Activated CD4-positive, alpha-beta T cell treated with anti-CD3 and anti-CD28 coated beads, Interleukin-2, amount 10 ng/mL, durations not matched to agents 7 days and 5 days (primary cell): Measurements from ENCODE around the gene CDH13. TPM values are rescaled to one million over a fixed set of nuclear protein-coding genes. Genes with fewer than 3 reads are reported as not detected.

Experiments used
- CTCF ChIA-PET: fragments of 350-600 bp; sonication (Branson Sonifier 250); formaldehyde crosslinking; loops from one replicate; lab custom pipeline; 2021; ENCODE audit warnings: antibody characterized with exemption; lab: Charles Lee
- POLR2A ChIA-PET: fragments of 350-600 bp; sonication (Branson Sonifier 250); formaldehyde crosslinking; loops from one replicate; lab custom pipeline; 2021; ENCODE audit warnings: antibody characterized with exemption; lab: Charles Lee
- DNase-seq: peaks from one replicate; pipeline ENCODE4 v3.0.0-alpha.2; 2020
- H3K27ac Mint-ChIP-seq: one replicate; pipeline ENCODE4 v1.8.0; 2021; ENCODE audit warnings: mild to moderate bottlenecking, moderate library complexity, mixed read lengths
- H3K27me3 Mint-ChIP-seq: one replicate; pipeline ENCODE4 v1.8.0; 2021; ENCODE audit warnings: mixed read lengths
- H3K36me3 Mint-ChIP-seq: one replicate; pipeline ENCODE4 v1.8.0; 2021; ENCODE audit warnings: low read depth, mixed read lengths
- H3K4me1 Mint-ChIP-seq: one replicate; pipeline ENCODE4 v1.8.0; 2021; ENCODE audit warnings: mixed read lengths
- H3K4me3 Mint-ChIP-seq: one replicate; pipeline ENCODE4 v1.8.0; 2021; ENCODE audit warnings: mild to moderate bottlenecking, moderate library complexity, mixed read lengths
- H3K9me3 Mint-ChIP-seq: one replicate; pipeline ENCODE4 v1.8.0; 2021; ENCODE audit warnings: mixed read lengths
- total RNA-seq, 2 experiments: library from RNA; stranded (reverse); gene quantifications; one replicate each; pipeline ENCODE4 v1.2.3, GENCODE V29; 2021

Gene CDH13
- total RNA-seq, 2 experiments from 2014 or later = not detected

GRCh38 chr16:83515395-83515794 is 888.6 kb downstream of the CDH13 start:
- ChIA-PET CTCF (no interaction called here), POLR2A (no interaction called here)
- no peaks in the 10 kb centered on the region for H3K27me3 Mint-ChIP-seq
- H3K27ac Mint-ChIP-seq = no peak overlapping the region
- no peaks in the 10 kb centered on the region for H3K36me3 Mint-ChIP-seq
- H3K9me3 Mint-ChIP-seq = peaks cover 8% of the 10 kb centered on the region
- no peaks in the 10 kb centered on the region for H3K4me1 Mint-ChIP-seq
- H3K4me3 Mint-ChIP-seq = no peak overlapping the region
- DNase-seq = no peak

GRCh38 chr16:83516931-83517330 is 890.2 kb downstream of the CDH13 start:
- ChIA-PET CTCF (no interaction called here), POLR2A (no interaction called here)
- Mint-ChIP-seq H3K9me3 (peaks cover 5% of the 10 kb centered on the region), H3K27me3 (no peaks in the 10 kb centered on the region), H3K27ac (no peak overlapping the region), H3K36me3 (no peaks in the 10 kb centered on the region), H3K4me3 (no peak overlapping the region), H3K4me1 (no peaks in the 10 kb centered on the region)
- no peak for DNase-seq

GRCh38 chr16:83517398-83517797 is 890.6 kb downstream of the CDH13 start:
- H3K27me3 Mint-ChIP-seq = no peaks in the 10 kb centered on the region
- no peaks in the 10 kb centered on the region for H3K36me3 Mint-ChIP-seq
- H3K9me3 Mint-ChIP-seq = peaks cover 5% of the 10 kb centered on the region
- CTCF ChIA-PET = no interaction called here
- POLR2A ChIA-PET = no interaction called here
- no peak overlapping the region for H3K4me3 Mint-ChIP-seq
- no peak overlapping the region for H3K27ac Mint-ChIP-seq
- H3K4me1 Mint-ChIP-seq = no peaks in the 10 kb centered on the region
- no peak for DNase-seq

DNA sequence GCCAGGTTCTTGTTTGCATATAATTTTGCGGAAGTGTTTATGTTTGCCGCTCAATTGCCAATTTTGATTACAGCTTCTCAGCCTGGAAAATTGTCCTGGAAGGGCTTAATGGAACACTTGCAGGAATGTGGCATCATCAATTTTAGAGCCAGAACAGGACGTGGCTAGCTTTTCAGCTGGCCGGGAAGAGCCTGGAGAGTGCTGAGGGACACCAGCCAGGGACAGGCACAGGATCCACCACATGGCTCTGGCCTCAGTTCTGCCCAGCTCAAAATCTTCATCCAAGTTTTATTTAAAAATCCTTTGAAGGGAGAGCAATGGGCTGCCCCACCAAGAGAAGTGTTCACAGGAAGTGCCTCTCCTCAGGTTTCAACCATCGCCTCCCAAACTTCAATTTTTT is 893.8 kb downstream of the CDH13 start:
- Mint-ChIP-seq H3K4me3 (no peak overlapping the region), H3K9me3 (peaks cover 5% of the 10 kb centered on the region), H3K27me3 (no peaks in the 10 kb centered on the region), H3K36me3 (no peaks in the 10 kb centered on the region), H3K27ac (no peak overlapping the region), H3K4me1 (no peaks in the 10 kb centered on the region)
- DNase-seq = no peak
- ChIA-PET CTCF (no interaction called here), POLR2A (no interaction called here)

- H3K4me3 Mint-ChIP-seq = no peak overlapping the region
- H3K27me3 Mint-ChIP-seq = no peaks in the 10 kb centered on the region
- POLR2A ChIA-PET = no interaction called here
- H3K9me3 Mint-ChIP-seq = no peaks in the 10 kb centered on the region
- no peak for DNase-seq
- H3K36me3 Mint-ChIP-seq = no peaks in the 10 kb centered on the region
- CTCF ChIA-PET = no interaction called here
- no peaks in the 10 kb centered on the region for H3K4me1 Mint-ChIP-seq
- no peak overlapping the region for H3K27ac Mint-ChIP-seq
These were observed 903.5 kb downstream of the CDH13 start for GRCh38 chr16:83530293-83530692.

DNA sequence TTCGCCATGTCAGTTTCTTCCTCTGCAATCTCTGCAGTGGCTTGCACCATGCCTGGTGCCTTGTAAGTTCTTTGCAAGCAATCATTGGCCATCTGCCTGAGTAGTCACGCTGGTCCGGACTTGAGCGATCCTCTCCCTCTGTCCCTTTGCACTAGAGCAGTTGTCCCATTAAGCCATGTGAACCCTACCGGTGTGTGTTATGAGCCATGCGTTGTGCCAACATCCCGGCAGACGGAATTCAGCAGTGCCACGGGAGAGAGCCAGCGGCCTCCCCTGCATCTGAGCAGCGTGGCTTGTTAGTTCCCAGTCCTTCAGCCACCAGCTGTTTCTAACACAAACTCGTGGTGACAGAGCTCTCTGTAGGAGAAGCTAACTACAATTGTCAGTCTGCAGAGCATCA is 905.9 kb downstream of the CDH13 start:
- Mint-ChIP-seq H3K4me3 (no peak overlapping the region), H3K27me3 (no peaks in the 10 kb centered on the region), H3K27ac (no peak overlapping the region), H3K9me3 (no peaks in the 10 kb centered on the region), H3K4me1 (no peaks in the 10 kb centered on the region), H3K36me3 (no peaks in the 10 kb centered on the region)
- no peak for DNase-seq
- ChIA-PET CTCF (no interaction called here), POLR2A (no interaction called here)

- DNase-seq = no peak
- Mint-ChIP-seq H3K9me3 (no peaks in the 10 kb centered on the region), H3K27ac (no peak overlapping the region), H3K4me3 (no peak overlapping the region), H3K27me3 (no peaks in the 10 kb centered on the region), H3K36me3 (no peaks in the 10 kb centered on the region), H3K4me1 (no peaks in the 10 kb centered on the region)
- ChIA-PET POLR2A (no interaction called here), CTCF (no interaction called here)
These were observed 906.4 kb downstream of the CDH13 start for GRCh38 chr16:83533193-83533592.

- ChIA-PET POLR2A (no interaction called here), CTCF (no interaction called here)
- Mint-ChIP-seq H3K4me3 (no peak overlapping the region), H3K27ac (no peak overlapping the region), H3K9me3 (no peaks in the 10 kb centered on the region), H3K27me3 (no peaks in the 10 kb centered on the region), H3K4me1 (no peaks in the 10 kb centered on the region), H3K36me3 (no peaks in the 10 kb centered on the region)
- DNase-seq = no peak
These were observed 911.9 kb downstream of the CDH13 start for GRCh38 chr16:83538707-83539106.

DNA sequence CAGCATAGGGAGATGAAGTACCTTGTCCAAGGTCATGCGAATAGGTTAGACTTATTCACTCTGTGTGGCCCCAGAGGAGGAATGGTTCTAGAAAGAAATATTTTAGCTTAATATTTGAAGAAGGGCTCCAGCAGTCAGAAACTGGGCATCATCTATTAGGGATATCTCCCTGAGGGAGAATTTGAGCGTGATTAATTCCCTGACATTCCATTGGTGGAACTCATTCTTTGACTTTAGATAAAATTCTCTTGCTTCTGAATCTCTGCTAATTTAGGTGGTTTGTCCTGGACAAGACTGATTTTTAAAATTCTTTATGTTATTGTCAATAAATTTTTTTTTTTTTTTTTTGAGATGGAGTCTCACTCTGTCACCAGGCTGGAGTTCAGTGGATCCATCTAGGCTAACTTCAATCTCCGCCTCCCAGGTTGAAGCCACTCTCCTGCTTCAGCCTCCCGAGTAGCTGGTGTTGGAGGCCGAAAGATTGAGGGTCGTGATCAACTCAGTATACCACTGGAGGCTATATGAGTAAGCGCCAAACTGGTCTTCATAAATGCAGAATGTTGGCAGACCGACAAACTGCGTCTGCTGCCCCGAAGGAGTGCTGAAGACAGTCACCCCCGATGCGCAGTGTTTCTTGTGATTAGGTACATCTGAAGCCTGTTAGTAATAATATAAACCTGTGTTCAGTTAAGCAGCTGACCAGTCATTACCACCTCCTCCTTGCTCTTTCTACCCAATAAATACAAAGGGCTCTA is 913.1 kb downstream of the CDH13 start:
- DNase-seq = no peak
- no peak overlapping the region for H3K27ac Mint-ChIP-seq
- no peaks in the 10 kb centered on the region for H3K9me3 Mint-ChIP-seq
- H3K36me3 Mint-ChIP-seq = no peaks in the 10 kb centered on the region
- POLR2A ChIA-PET = no interaction called here
- H3K27me3 Mint-ChIP-seq = no peaks in the 10 kb centered on the region
- H3K4me3 Mint-ChIP-seq = no peak overlapping the region
- CTCF ChIA-PET = no interaction called here
- H3K4me1 Mint-ChIP-seq = no peaks in the 10 kb centered on the region

DNA sequence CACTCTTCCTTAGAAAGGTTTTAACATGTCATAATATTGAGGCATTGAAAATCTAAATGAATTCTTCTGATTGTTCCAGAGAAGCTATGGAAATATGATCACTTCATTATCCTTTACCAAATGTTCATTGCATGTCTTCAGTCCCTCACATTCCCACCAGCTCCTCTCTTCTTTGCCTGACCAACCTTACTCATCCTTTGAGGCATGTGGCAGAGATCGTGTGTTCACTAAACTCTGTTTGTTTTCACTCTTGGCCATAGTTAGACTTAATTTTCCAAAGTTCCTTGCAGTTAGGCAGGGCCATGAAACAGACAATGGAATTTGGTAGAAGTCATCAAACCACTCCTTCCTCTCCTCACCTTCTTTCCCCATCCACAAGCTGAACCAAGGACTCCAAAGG is 914.5 kb downstream of the CDH13 start:
- H3K27ac Mint-ChIP-seq = no peak overlapping the region
- no peak overlapping the region for H3K4me3 Mint-ChIP-seq
- peaks cover 2% of the 10 kb centered on the region for H3K9me3 Mint-ChIP-seq
- H3K27me3 Mint-ChIP-seq = no peaks in the 10 kb centered on the region
- no peaks in the 10 kb centered on the region for H3K4me1 Mint-ChIP-seq
- no peaks in the 10 kb centered on the region for H3K36me3 Mint-ChIP-seq
- no peak for DNase-seq
- ChIA-PET CTCF (interaction anchor here (0.7 kb wide), 1 partner anchor 30 kb away, joined by 3 read pairs; no protein-coding TSS in a partner anchor), POLR2A (no interaction called here)

- ChIA-PET POLR2A (no interaction called here), CTCF (no interaction called here)
- H3K27me3 Mint-ChIP-seq = no peaks in the 10 kb centered on the region
- no peak overlapping the region for H3K27ac Mint-ChIP-seq
- no peak overlapping the region for H3K4me3 Mint-ChIP-seq
- no peak for DNase-seq
- H3K36me3 Mint-ChIP-seq = no peaks in the 10 kb centered on the region
- H3K9me3 Mint-ChIP-seq = peaks cover 3% of the 10 kb centered on the region
- no peaks in the 10 kb centered on the region for H3K4me1 Mint-ChIP-seq
These were observed 915.7 kb downstream of the CDH13 start for GRCh38 chr16:83542491-83542890.

DNA sequence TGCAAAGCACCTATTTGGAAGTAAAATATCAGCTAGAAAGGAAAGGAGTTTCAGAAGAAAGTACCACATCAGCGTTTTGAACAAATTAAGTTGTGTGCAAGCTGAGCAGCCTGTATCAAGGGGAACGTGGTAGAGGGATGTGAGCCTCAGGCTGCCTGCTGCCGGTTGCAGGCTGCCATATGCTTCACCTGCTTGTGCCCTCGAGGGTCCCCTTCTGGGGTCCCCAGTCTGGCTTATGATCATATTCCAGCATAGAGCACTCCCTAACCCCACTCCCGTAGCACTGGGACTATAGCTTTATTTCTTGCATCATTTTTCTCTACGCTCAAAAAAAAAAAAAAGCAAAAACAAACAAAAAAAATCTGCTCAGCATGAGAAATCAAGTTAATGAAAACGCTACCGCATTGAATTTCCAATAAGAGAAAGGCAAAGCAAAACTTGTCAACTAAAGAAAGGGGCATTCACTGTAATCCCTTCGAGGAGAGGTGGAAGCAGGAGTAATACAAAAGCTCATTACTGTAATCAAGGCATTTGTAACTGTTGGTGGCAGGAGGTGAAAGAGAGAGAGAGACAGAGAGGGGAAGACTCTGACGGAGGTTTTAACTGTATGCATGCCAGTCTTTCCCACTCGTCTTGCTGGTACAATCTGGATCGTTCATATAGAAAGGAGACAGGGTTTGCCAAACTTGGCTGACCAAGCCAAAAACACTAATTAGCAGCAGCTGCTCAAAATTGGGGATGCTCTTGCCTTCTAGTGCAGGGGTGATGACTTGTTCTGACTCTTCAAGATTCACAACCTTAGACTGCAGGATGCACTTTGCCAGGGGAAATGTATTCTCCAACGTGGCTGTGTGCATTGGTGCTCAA is 922.8 kb downstream of the CDH13 start:
- Mint-ChIP-seq H3K27me3 (no peaks in the 10 kb centered on the region), H3K27ac (no peak overlapping the region), H3K36me3 (no peaks in the 10 kb centered on the region), H3K9me3 (peaks cover 9% of the 10 kb centered on the region), H3K4me1 (no peaks in the 10 kb centered on the region), H3K4me3 (no peak overlapping the region)
- CTCF ChIA-PET = no interaction called here
- DNase-seq = no peak
- POLR2A ChIA-PET = no interaction called here

- Mint-ChIP-seq H3K9me3 (peaks cover 9% of the 10 kb centered on the region), H3K27ac (no peak overlapping the region), H3K4me3 (no peak overlapping the region), H3K27me3 (no peaks in the 10 kb centered on the region), H3K4me1 (no peaks in the 10 kb centered on the region), H3K36me3 (no peaks in the 10 kb centered on the region)
- no peak for DNase-seq
- ChIA-PET CTCF (no interaction called here), POLR2A (no interaction called here)
These were observed 923.4 kb downstream of the CDH13 start for GRCh38 chr16:83550183-83550569.
